ENCODE data around the gene SLK. TPM values are rescaled to one million over a fixed set of nuclear protein-coding genes. Genes with fewer than 3 reads are reported as not detected.

SLK gene
- total RNA-seq, 1 donor from 2014 or later = 27.5 TPM

DNA sequence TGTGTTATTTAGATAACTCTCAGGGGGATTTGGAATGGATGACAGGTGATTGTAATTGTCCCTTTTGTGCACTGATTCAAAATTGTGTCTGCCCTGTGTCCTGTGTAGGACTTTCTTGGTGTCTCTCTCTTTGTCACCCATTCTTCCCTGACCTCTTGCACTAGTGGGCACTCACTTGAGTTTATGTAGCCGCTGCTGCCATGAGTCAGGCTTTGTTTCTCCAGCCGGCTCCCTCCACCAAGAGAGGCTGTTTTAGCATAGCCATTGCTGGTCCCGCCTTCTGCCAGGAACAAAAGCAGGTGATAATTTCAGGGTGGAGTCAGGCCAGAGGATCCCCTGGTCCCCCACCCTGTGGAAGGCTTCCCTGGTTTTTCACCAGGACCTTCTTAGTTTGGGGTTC, 110.3 kb downstream of the SLK start:
- peaks cover 2% of the 10 kb centered on the region for H3K27me3 ChIP-seq (ENCODE audit: insufficient read depth, low read length)

DNA sequence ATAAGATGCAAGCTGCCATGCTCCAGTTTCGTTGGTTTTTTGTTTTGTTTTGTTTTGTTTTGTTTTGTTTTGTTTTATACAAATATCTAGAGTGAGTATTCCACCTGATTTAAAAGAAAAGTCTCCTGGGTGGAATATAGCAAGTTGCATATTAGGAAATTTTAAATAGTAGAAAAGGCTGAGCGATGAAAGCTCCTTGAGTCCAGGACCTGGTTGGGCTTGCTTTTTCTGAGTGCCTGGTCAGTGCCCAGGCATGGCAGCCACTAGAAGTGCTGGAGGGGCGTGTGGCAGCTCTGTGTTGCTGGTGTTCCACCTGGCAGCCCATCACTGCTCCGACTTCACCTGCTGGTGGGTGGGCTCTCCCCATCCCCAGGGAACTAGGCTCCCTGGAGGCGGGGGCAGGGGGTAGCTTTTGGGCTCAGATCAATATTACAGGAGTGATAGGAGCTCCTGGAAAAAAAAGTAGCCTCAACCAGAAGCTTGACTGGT, 110.8 kb downstream of the SLK start:
- Mint-ChIP-seq H3K27me3 (ENCODE audit: low read depth, unreplicated experiment) (no peaks in the 10 kb centered on the region), H3K27ac (ENCODE audit: unreplicated experiment) (no peak overlapping the region), H3K4me3 (ENCODE audit: unreplicated experiment) (no peak overlapping the region), H3K4me1 (ENCODE audit: low read depth, unreplicated experiment) (no peaks in the 10 kb centered on the region), H3K36me3 (ENCODE audit: low read depth, unreplicated experiment) (no peaks in the 10 kb centered on the region), H3K9me3 (ENCODE audit: unreplicated experiment) (no peaks in the 10 kb centered on the region)
- Histone ChIP-seq H2AFZ (ENCODE audit: low read depth, low read length) (no peak overlapping the region), H3K36me3 (ENCODE audit: insufficient read depth, low read length) (no peaks in the 10 kb centered on the region), H3K4me3 (ENCODE audit: insufficient read depth, low read depth, low read length) (no peak overlapping the region), H3K4me1 (ENCODE audit: insufficient read depth, low read length) (no peaks in the 10 kb centered on the region), H3K27me3 (ENCODE audit: insufficient read depth, low read length) (no peaks in the 10 kb centered on the region), H3K4me2 (ENCODE audit: low read length) (no peak overlapping the region), H3K79me2 (ENCODE audit: insufficient read depth, low read length) (no peaks in the 10 kb centered on the region), H3K9me3 (ENCODE audit: insufficient read depth, low read depth, low read length) (no peaks in the 10 kb centered on the region), H4K20me1 (ENCODE audit: insufficient read depth, low read length) (no peaks in the 10 kb centered on the region), H3K9ac (ENCODE audit: low read length) (no peak overlapping the region), H3K27ac (ENCODE audit: low read depth, low read length) (no peak overlapping the region)
- DNase-seq (ENCODE audit: low read depth) (no peak), FAIRE-seq (no peak)
- TF ChIP-seq, protein P1, sequence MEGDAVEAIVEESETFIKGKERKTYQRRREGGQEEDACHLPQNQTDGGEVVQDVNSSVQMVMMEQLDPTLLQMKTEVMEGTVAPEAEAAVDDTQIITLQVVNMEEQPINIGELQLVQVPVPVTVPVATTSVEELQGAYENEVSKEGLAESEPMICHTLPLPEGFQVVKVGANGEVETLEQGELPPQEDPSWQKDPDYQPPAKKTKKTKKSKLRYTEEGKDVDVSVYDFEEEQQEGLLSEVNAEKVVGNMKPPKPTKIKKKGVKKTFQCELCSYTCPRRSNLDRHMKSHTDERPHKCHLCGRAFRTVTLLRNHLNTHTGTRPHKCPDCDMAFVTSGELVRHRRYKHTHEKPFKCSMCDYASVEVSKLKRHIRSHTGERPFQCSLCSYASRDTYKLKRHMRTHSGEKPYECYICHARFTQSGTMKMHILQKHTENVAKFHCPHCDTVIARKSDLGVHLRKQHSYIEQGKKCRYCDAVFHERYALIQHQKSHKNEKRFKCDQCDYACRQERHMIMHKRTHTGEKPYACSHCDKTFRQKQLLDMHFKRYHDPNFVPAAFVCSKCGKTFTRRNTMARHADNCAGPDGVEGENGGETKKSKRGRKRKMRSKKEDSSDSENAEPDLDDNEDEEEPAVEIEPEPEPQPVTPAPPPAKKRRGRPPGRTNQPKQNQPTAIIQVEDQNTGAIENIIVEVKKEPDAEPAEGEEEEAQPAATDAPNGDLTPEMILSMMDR (IDR thresholded peaks at IDR 0.05; ENCODE audit: insufficient read depth, low read depth, low read length) = no peak
- TF ChIP-seq EZH2 (IDR thresholded peaks at IDR 0.05; ENCODE audit: insufficient read depth, low read length) = no peak

More for the DNA sequence above, 110.3 kb downstream of the SLK start:
- FAIRE-seq (no peak), DNase-seq (ENCODE audit: low read depth) (no peak)
- Mint-ChIP-seq H3K4me3 (ENCODE audit: unreplicated experiment) (no peak overlapping the region), H3K27me3 (ENCODE audit: low read depth, unreplicated experiment) (no peaks in the 10 kb centered on the region), H3K27ac (ENCODE audit: unreplicated experiment) (no peak overlapping the region), H3K4me1 (ENCODE audit: low read depth, unreplicated experiment) (no peaks in the 10 kb centered on the region), H3K36me3 (ENCODE audit: low read depth, unreplicated experiment) (no peaks in the 10 kb centered on the region), H3K9me3 (ENCODE audit: unreplicated experiment) (no peaks in the 10 kb centered on the region)
- no peak overlapping the region for H3K4me2 ChIP-seq (ENCODE audit: low read length)
- H3K9me3 ChIP-seq (ENCODE audit: insufficient read depth, low read depth, low read length) = no peaks in the 10 kb centered on the region
- no peaks in the 10 kb centered on the region for H3K79me2 ChIP-seq (ENCODE audit: insufficient read depth, low read length)
- no peaks in the 10 kb centered on the region for H3K36me3 ChIP-seq (ENCODE audit: insufficient read depth, low read length)
- no peaks in the 10 kb centered on the region for H4K20me1 ChIP-seq (ENCODE audit: insufficient read depth, low read length)
- no peak overlapping the region for H3K27ac ChIP-seq (ENCODE audit: low read depth, low read length)
- no peak overlapping the region for H3K9ac ChIP-seq (ENCODE audit: low read length)
- H3K4me3 ChIP-seq (ENCODE audit: insufficient read depth, low read depth, low read length) = no peak overlapping the region
- no peak for TF ChIP-seq EZH2 (IDR thresholded peaks at IDR 0.05; ENCODE audit: insufficient read depth, low read length)
- TF ChIP-seq, protein P1 (IDR thresholded peaks at IDR 0.05; ENCODE audit: insufficient read depth, low read depth, low read length) = no peak
- H2AFZ ChIP-seq (ENCODE audit: low read depth, low read length) = no peak overlapping the region
- H3K4me1 ChIP-seq (ENCODE audit: insufficient read depth, low read length) = no peaks in the 10 kb centered on the region

Small RNAs within 50 kb of the gene (microRNA-seq; reads per million reads assigned to microRNA genes)
- not detected for gene MIR936

Other genes with a start within 250 kb of the SLK start
- 17.3 and 25.8 TPM in 2 replicates for gene SH3PXD2A, start 111.6 kb upstream of the SLK start, total RNA-seq
- 17.3 and 19.9 TPM in 2 replicates for gene STN1, start 49.0 kb upstream of the SLK start, total RNA-seq
- 2.6 and 10.1 TPM in 2 replicates for gene COL17A1, start 118.7 kb downstream of the SLK start, total RNA-seq
- 3.6 and 4.4 TPM in 2 replicates for gene SFR1, start 155.0 kb downstream of the SLK start, total RNA-seq